ENCODE data around the gene NUP50. TPM values are rescaled to one million over a fixed set of nuclear protein-coding genes. Genes with fewer than 3 reads are reported as not detected.

NUP50 gene
- total and polyA plus RNA-seq, 2 donors from 2014 or later: 11.3 to 64.2 TPM

DNA sequence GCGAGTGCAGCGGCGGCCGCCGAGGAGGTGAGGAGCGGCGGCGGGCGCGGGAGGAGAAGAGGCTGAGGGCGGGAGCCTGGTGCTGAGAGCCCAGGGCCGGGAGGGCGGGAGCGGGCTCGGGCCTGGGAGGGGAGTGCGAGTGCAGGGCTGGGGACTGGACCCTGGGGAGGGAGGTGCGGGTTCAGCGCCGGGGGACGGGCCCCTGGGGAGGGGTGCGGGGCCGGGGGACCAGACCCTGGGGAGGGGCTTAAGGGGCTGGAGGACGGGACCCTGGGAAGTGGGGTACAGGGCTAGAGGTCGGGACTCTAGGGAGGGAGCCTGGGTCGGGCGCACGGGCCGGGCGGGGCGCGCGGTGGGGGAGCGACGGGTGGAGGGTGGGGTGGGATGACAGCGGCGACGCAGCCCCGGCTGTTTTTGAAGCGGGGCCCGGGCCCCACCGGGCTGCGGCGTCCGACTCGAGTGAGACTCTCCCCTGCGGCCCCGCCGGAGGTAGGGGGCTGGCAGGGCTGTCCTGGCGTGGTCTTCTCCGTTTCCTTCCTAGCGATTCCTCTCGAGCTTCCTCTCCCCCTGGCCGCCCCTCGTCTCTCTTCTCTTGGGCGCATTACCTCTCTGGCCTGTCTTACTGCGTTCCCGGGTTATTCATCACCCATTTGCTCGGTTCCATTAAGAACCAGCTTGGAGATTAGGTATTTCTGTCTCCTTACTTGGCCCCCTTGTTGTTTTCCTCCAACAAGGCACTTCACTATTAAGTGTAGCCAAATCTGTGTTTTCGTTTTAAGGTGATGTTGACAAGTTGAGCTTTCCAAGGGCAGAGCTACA is 754 bp downstream of the NUP50 start:
- intact Hi-C loops (cut with DNase I): no loop called here
- FAIRE-seq: no peak
- peak overlapping the region; percentile 43 to 65 for H3K27ac ChIP-seq (ENCODE audit: low read depth in 2 of 2, low read length in 2 of 2)
- no peaks in the 10 kb centered on the region for H3K9me3 ChIP-seq (ENCODE audit: control insufficient read depth in 2 of 3, insufficient read depth in 1 of 3, low read length in 3 of 3)
- peaks cover 2 to 23% (median 15%) of the 10 kb centered on the region in 3 donors for H3K4me1 ChIP-seq (ENCODE audit: control insufficient read depth in 2 of 3, insufficient read depth in 2 of 3, low read depth in 1 of 3, low read length in 3 of 3)
- H3K4me3 ChIP-seq (ENCODE audit: low read length in 3 of 3): peak overlapping the region; percentile 46 to 87 (median 77)
- no peaks in the 10 kb centered on the region for H3K27me3 ChIP-seq (ENCODE audit: control insufficient read depth, insufficient read depth, low read length)
- TF ChIP-seq, protein P1, sequence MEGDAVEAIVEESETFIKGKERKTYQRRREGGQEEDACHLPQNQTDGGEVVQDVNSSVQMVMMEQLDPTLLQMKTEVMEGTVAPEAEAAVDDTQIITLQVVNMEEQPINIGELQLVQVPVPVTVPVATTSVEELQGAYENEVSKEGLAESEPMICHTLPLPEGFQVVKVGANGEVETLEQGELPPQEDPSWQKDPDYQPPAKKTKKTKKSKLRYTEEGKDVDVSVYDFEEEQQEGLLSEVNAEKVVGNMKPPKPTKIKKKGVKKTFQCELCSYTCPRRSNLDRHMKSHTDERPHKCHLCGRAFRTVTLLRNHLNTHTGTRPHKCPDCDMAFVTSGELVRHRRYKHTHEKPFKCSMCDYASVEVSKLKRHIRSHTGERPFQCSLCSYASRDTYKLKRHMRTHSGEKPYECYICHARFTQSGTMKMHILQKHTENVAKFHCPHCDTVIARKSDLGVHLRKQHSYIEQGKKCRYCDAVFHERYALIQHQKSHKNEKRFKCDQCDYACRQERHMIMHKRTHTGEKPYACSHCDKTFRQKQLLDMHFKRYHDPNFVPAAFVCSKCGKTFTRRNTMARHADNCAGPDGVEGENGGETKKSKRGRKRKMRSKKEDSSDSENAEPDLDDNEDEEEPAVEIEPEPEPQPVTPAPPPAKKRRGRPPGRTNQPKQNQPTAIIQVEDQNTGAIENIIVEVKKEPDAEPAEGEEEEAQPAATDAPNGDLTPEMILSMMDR (IDR thresholded peaks at IDR 0.05; ENCODE audit: borderline replicate concordance, extremely low read depth, insufficient read depth): no peak
- peaks cover 3 to 6% (median 5%) of the 10 kb centered on the region in 3 donors for H3K36me3 ChIP-seq (ENCODE audit: control insufficient read depth in 2 of 3, insufficient read depth in 3 of 3, low read length in 3 of 3)
- H3K9ac ChIP-seq (ENCODE audit: low read length in 3 of 3): peak overlapping the region; percentile 54 to 75 (median 62)
- DNase-seq: peak in 3 of 5 donors; percentile 39 to 87 (median 78)

DNA sequence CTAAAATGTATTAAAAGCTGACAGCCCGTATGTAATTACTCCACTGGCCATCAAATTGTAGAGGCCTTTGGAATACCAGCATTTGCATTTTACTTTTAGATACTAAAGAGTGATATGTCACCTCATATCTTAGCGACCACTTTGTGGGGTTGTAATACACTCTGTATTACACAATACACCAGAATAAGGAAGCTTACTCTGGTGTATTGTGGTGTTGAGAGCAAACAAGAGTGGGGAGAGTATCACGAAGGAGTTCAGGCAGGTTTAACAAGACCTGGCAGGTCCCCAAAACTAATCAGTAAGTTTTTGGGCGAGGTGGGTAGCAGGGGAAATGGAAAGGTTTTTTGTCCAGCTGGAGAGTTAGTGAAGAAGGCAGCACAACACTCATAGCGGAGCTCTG is 3.2 kb downstream of the NUP50 start:
- Histone ChIP-seq H3K9ac (ENCODE audit: low read length in 3 of 3) (no peak overlapping the region), H3K27me3 (ENCODE audit: control insufficient read depth, insufficient read depth, low read length) (no peaks in the 10 kb centered on the region), H3K4me3 (ENCODE audit: low read length in 3 of 3) (no peak overlapping the region), H3K9me3 (ENCODE audit: control insufficient read depth in 2 of 3, insufficient read depth in 1 of 3, low read length in 3 of 3) (no peaks in the 10 kb centered on the region), H3K27ac (ENCODE audit: low read depth in 2 of 2, low read length in 2 of 2) (no peak overlapping the region), H3K36me3 (ENCODE audit: control insufficient read depth in 2 of 3, insufficient read depth in 3 of 3, low read length in 3 of 3) (peaks cover 6 to 14% (median 13%) of the 10 kb centered on the region in 3 donors), H3K4me1 (ENCODE audit: control insufficient read depth in 2 of 3, insufficient read depth in 2 of 3, low read depth in 1 of 3, low read length in 3 of 3) (peaks cover 2 to 10% (median 8%) of the 10 kb centered on the region in 3 donors)
- no peak for DNase-seq
- TF ChIP-seq, protein P1 (IDR thresholded peaks at IDR 0.05; ENCODE audit: borderline replicate concordance, extremely low read depth, insufficient read depth): no peak
- no peak for FAIRE-seq
- intact Hi-C loops (cut with DNase I): no loop called here

DNA sequence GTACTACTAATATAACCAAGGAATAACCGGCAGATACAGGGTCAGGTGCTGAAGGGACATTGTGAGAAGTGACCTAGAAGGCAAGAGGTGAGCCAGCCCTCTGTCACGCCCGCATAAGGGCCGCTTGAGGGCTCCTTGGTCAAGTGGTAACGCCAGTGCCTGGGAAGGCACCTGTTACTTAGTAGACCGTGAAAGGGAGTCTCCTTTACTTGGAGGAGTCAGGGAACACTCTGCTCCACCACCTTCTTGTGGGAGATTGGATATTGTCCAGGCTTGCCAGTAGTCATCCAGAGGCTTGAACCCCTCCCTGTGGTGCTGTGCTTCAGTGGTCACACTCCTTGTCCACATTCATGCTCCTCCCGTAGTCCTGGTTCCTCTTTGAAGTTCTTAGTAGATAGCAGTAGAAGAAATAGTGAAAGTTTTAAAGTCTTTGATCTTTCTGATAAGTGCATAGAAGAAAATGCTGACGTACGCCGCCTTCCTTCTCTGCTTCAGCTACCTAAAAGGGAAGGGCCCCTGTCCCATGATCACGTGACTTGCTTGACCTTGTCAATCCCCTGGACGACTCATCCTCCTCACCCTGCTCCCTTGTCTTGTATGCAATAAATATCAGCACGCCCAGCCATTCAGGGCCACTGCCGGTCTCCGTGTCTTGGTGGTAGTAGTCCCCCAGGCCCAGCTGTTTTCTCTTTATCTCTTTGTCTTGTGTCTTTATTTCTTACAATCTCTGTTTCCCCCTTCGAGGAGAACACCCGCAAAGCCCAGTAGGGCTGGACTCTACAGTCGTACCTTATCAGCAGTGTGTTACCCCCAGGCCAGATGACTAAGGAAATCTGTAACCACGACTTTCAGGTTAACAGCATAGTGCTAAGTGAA is 6.1 kb downstream of the NUP50 start:
- TF ChIP-seq, protein P1 (IDR thresholded peaks at IDR 0.05; ENCODE audit: borderline replicate concordance, extremely low read depth, insufficient read depth): no peak
- intact Hi-C loops (cut with DNase I): no loop called here
- no peaks in the 10 kb centered on the region for H3K9me3 ChIP-seq (ENCODE audit: control insufficient read depth in 2 of 3, insufficient read depth in 1 of 3, low read length in 3 of 3)
- H3K27me3 ChIP-seq (ENCODE audit: control insufficient read depth, insufficient read depth, low read length): no peaks in the 10 kb centered on the region
- no peak overlapping the region for H3K9ac ChIP-seq (ENCODE audit: low read length in 3 of 3)
- no peak overlapping the region for H3K27ac ChIP-seq (ENCODE audit: low read depth in 2 of 2, low read length in 2 of 2)
- H3K36me3 ChIP-seq (ENCODE audit: control insufficient read depth in 2 of 3, insufficient read depth in 3 of 3, low read length in 3 of 3): peaks cover 16 to 24% (median 19%) of the 10 kb centered on the region in 3 donors
- DNase-seq (peak in 1 of 5 donors; percentile 82), FAIRE-seq (no peak)
- peaks cover 2 to 9% (median 4%) of the 10 kb centered on the region in 3 donors for H3K4me1 ChIP-seq (ENCODE audit: control insufficient read depth in 2 of 3, insufficient read depth in 2 of 3, low read depth in 1 of 3, low read length in 3 of 3)
- H3K4me3 ChIP-seq (ENCODE audit: low read length in 3 of 3): no peak overlapping the region
